NCI-H1694 (cell line): ENCODE results near the gene ARHGAP45.
"Not testable (repeated sequence)": the region's sequence is repeated elsewhere in the genome, so short reads cannot be mapped to it uniquely, and the experiment has no call there.

Source experiments
- DNase-seq: peaks from one replicate; lab custom pipeline; 2025; lab: John Stamatoyannopoulos, UW

Gene ARHGAP45

GRCh38 chr19:1066748-1067340, at the start of gene ARHGAP45:
Gene ARHGAP45, plus strand, starts transcription at chr19:1067167. Its CDS starts 239 bp downstream, at chr19:1067406.
- no peak for DNase-seq

- DNase-seq, result no peak
These were observed 49.1 kb upstream of the ARHGAP45 start for GRCh38 chr19:1017906-1018305.

GRCh38 chr19:1018393-1018792, 48.6 kb upstream of the ARHGAP45 start:
- no peak for DNase-seq

GRCh38 chr19:1018932-1019615, 47.9 kb upstream of the ARHGAP45 start:
- no peak for DNase-seq

GRCh38 chr19:1019616-1019961, 47.4 kb upstream of the ARHGAP45 start:
- DNase-seq, result no peak

GRCh38 chr19:1019980-1020867, 46.7 kb upstream of the ARHGAP45 start:
- no peak for DNase-seq

- peak; percentile 86 for DNase-seq
These were observed 46.0 kb upstream of the ARHGAP45 start, which contains the start of gene TMEM259 for GRCh38 chr19:1020868-1021425. Gene TMEM259, minus strand, starts transcription at chr19:1021123. Its CDS starts 127 bp downstream, at chr19:1020996.

GRCh38 chr19:1023883-1024188, 43.1 kb upstream of the ARHGAP45 start:
- not testable (repeated sequence) for DNase-seq

- not testable (repeated sequence) for DNase-seq
These were observed 41.9 kb upstream of the ARHGAP45 start for GRCh38 chr19:1025080-1025479.

- DNase-seq, result no peak
These were observed 40.8 kb upstream of the ARHGAP45 start, which contains the start of gene CNN2 for GRCh38 chr19:1025960-1026782. Gene CNN2, plus strand, starts transcription at chr19:1026608. Its CDS starts 54 bp downstream, at chr19:1026662.

GRCh38 chr19:1026783-1027649, 40.0 kb upstream of the ARHGAP45 start:
- DNase-seq, result no peak

- no peak for DNase-seq
These were observed 39.3 kb upstream of the ARHGAP45 start for GRCh38 chr19:1027650-1028061.

- no peak for DNase-seq
These were observed 38.7 kb upstream of the ARHGAP45 start for GRCh38 chr19:1028062-1028926.

GRCh38 chr19:1032264-1032867, 34.6 kb upstream of the ARHGAP45 start:
- no peak for DNase-seq

GRCh38 chr19:1035998-1036621, 30.9 kb upstream of the ARHGAP45 start:
- DNase-seq, result no peak

GRCh38 chr19:1037621-1038064, 29.3 kb upstream of the ARHGAP45 start:
- no peak for DNase-seq

GRCh38 chr19:1038978-1039645, 27.9 kb upstream of the ARHGAP45 start:
- no peak for DNase-seq
